Measurements from ENCODE around the gene MBNL2.
"Not testable (repeated sequence)": the region's sequence is repeated elsewhere in the genome, so short reads cannot be mapped to it uniquely, and the experiment has no call there.

MBNL2 gene, protein sequence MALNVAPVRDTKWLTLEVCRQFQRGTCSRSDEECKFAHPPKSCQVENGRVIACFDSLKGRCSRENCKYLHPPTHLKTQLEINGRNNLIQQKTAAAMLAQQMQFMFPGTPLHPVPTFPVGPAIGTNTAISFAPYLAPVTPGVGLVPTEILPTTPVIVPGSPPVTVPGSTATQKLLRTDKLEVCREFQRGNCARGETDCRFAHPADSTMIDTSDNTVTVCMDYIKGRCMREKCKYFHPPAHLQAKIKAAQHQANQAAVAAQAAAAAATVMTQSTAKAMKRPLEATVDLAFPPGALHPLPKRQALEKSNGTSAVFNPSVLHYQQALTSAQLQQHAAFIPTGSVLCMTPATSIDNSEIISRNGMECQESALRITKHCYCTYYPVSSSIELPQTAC

DNA sequence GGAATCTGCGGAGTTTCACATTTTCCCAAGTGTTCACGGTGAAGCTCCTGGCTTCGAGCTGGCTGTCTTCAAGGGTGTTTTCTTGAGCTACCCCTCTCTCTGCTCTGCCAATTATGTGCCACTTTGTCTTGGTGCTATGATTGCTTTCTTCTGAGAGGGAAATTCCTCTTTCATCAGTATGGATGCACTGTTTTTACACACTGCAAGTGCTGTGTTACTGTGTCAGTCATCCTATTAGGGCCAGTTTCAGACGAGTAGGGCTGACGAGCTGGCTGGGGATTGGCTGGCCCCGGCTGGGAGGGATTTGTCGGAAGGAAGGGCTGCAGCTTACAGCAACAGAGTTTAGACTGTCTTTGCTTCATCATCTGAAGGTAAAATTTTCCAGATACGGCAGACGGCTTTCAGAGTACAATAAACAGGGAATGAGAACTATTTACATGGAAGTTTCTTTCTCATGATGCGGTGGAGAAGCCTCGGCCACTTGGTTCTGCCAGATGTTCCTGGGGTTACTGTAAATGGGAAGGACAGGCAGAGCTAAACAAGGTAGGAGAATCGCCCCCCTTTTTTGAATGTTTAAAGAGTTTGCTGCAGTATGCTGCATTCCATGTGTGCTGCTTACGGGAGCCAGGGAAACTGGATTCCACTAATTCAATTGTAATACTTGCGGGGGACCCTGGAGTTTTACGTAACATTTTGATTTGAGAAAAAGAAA lies at the start of gene MBNL2:
Gene MBNL2 (plus strand): TSS at position 345 of the 712 bp plus-strand sequence. CDS start 53,903 bp downstream, outside the sequence.
- peak; percentile 80 for DNase-seq

DNA sequence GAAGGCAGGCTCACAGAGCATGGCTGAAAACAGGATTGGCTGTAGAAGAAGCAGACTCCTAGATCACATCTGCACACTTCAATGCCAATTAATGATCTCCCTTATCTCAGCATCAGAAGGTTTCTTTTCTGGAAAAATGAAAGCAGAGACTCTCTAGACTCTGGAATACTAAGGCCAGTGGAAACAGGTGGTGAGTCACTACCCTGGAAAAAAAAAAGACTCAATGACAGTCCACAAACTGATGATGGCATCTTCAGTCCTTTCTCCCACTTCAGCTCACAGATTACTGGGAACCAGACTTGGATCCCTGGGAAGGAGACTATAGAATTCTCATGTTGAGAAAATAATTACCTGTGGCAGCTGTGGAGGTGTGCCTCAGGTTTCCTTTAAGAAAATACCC lies 47.5 kb upstream of the MBNL2 start:
- no peak for DNase-seq

DNA sequence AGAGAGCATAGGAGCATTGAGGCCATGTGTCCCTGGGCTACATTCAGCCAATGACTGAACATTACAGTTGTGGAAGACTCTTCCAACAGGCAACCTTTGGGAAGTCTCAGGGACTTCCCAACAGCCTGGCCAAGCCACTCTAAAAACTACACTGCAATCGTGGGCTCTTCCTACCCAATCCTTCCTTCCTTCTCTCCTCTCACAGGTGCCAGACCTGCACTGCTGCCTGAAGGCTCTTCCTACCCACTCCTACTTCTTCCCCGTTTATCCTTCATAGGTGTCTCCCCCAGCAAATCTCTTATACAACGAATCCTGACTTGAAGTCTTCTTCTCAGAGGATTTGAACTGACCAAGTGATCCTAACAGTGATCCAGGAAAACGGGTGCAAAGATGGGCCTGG lies 47.1 kb upstream of the MBNL2 start:
- DNase-seq = no peak

DNA sequence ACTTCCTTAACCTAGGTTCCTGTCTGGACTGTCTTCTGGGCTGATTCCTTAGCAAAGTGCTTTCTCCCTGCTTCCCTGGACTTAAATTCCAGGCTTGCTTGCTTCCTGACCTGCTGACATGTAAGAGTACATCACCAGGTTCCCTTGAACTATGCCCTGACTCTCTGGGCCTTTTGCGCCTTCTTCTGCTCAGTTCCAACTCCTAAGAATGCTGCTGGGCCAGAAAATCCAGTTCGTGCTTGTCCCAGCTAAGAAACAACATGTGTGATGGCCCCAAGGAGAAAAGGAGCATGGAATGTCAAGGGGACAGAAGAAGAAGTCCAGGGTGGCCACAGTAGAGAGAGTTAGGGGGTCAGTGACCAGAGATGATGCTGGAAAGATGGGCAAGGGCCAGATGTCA lies 42.6 kb upstream of the MBNL2 start:
- no peak for DNase-seq

DNA sequence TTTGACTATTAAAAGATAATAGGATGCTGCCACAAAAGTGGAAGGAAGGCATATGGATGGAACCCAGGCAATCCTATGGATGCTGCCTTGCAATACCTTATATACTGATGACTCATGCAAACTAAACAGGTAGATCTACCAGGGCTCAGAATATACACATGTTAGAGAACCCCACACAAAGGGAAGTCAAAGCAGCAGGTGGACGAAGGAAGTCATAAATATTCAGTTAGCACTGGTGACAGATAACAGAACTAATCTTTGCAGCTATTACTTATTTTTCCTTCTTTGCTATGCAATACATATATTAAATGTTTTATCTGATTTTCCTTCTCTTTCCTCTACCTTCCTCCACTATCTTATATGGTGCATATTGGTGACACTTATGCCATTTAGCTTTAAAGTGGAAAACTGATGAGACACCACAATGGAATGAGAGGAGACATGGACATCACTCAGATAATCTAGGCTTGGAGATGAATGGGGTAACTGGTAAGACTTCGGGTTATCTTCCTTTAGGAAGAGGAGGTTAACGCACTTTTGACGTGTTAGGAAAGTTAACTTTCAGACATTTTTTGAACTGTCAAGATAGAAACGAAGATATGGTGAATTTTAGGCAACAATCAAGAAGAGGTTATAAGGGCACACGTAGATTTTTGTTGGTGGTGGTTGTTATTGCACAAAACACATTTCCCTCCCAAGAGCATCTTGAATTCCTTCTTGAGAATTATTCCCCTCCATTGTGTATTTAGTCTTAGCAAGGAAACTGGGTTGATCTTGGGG lies 39.8 kb upstream of the MBNL2 start:
- no peak for DNase-seq

DNA sequence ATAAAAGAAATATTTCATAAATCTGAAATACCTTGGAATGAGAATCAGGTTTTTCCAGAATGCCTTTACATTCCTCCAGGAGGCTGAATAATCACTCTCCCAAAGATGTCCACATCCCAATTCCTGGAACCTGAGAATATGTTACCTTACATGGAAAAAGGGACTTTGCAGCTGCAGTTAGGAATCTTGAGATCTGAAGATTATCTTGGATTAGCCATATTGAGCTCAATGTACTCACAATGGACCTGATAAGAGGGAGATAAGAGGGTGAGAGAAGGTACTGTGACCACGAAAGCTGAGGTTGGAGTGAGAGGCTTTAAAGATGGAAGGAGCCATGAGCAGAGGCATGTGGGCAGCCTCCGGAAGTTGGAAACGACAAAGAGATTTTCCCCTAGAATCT lies 36.8 kb upstream of the MBNL2 start:
- no peak for DNase-seq

DNA sequence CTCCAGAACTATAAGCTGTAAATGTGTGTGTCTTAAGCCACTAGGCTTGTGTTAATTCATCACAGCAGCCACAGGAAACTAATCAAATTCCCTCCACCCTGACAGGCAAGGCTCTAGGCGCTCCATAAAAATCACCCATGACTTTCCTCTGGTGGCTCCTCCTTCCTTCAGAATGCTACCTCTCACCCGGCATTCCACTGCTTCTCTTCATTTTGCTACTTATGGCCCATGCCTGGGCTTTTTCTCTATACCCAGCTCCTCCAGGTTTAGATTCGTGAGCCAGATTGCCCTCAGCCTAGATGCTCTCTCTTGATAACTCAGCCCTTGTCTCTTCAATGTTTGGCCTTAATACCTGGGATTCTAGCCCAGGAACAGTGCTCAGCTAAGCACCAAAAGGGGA lies 36.4 kb upstream of the MBNL2 start:
- no peak for DNase-seq

DNA sequence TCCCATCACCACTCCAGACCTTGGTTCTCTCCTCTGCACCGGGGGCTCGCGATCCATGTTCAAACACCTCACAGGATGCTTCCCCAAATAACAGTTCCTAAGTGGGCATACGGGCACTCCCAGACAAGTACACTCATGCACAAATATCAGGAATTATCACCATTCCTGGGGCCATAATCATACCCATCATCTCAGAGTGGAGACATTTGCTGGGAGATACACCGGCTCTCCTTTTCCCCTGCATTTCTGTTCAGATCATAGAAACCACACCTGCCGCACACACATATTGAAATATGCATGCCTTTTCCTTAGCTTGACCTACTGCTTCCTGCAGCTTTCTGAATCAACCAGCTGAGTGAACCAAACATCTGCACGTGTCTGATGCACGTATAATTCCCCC lies 33.9 kb upstream of the MBNL2 start:
- DNase-seq = no peak

DNA sequence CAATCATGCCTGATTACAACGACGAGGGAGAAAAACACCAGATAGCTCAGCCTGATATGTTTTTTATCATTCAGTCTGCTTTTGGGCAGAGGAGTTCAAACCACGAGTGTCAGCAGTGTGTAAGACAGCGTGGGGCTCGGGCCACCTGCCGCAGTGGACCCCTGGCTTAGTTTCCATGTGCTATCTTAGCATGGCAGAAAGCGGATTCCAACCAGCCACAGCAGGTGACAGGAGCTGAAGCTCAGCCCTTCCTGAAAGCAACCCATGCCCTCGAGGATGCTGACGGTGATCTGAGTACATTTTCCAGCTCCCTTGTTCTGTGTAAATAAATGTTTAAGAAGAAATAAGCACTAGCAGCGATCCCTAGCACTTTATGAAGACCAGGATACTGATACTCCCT lies 32.2 kb upstream of the MBNL2 start:
- no peak for DNase-seq

DNA sequence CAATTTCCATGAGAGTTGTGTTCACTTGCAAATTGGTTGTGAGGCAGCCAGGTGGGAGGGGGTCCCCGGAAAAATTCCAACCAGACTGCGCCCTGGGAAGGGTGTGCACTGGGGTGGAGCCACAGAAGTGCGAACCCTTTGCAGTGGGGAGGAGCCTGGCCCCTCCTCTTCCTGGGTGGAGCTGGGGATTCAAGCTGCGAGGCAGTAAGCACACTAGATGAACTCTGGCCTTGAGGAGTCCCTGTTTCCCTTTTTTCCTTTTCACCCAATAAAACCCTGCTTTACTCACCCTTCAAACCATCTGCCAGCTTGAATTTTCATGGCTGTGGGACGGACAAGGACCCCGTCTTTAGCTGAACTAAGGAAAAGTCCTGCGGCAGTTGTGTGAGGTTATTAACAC lies 31.0 kb upstream of the MBNL2 start:
- DNase-seq = no peak

DNA sequence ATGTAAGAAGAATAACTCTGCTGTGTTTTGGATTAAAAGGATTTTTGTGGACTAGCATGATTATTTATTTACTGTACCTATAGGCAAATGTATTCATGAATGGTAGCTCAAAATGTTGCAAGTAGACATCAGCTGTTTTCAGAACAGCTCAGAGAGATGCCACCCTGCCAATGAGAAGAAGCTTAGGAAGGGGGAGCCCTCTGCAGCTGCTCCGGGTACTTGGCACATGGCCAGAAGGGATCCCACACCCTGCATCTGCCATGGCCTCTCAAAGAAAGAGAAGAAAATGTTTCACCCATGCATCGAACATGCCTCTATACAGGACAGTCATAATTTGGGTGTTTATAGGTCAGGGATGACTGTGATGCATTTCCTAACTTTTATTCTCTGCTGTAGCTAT lies 30.5 kb upstream of the MBNL2 start:
- DNase-seq = no peak

DNA sequence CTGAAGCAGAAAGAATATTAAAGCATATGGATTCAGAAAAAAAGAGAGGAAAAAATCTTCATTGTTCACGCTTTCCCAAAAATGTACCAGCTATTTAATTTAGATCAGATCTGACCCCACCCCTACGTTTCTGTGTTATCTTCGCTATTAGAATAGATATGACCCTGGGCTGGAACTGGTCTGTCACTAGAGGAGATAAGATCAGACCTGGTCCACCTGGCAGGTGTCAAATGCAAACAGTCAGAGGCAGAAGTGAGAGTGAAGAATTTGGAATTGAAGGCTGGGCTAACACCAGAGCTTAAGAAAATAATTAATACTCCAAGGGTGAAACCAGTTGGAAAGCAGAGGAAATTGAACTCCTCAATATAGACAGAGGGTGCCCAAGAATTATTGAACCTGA lies 30.0 kb upstream of the MBNL2 start:
- no peak for DNase-seq

DNA sequence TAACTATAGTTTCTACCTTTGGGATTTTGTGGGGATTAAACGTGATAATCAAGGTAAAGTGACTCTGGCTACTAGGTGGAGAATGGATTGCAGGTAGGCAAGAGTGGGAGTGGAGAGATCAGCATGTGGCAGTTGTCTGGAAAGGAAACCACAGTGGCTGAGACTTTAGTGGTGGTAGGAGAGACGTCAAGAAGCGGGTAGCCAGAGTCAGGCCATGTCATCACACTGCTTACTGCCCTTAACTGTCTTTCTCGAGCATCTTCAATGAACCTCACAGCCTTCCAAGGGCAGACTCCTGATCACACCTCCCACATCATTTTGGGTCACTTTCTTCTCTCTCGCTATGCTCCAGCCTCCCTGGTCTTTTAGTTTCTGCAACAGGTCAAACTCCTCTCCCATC lies 28.6 kb upstream of the MBNL2 start:
- DNase-seq = no peak

DNA sequence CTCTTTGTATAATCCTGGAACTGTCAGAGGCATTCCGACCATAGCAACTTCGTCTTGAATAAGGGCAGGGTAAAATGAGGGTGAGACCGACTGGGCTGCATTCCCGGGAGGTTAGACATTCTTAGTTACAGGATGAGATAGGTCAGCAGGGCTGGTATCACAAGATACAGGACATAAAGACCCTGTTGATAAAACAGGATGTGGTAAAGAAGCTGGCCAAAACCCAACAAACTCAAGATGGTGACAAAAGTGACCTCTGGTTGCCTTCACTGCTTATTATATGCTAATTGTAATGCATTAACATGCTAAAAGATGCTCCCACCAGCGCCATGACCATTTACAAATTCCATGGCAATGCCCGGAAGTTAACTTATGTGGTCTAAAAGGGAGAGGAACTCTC lies 27.7 kb upstream of the MBNL2 start:
- DNase-seq = no peak

DNA sequence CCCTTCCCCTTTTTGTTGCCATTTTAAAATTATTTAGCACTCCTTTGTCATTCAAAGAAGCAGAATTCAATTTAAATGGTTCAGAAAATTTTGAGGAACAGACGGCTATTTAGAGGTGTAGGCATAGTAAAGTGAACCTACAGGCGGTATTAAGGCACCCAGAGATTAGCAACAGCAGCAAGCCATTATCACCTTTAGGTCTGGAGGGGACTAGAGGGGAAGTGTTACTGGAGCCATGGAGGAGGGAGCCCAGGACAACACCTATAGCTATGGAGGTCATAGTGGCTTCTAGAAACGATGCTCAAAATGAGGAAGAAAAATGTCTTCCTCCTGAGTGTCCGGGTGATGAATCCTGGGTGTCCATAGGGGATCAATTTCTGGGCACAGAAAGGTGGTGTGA lies 25.8 kb upstream of the MBNL2 start:
- DNase-seq = no peak

DNA sequence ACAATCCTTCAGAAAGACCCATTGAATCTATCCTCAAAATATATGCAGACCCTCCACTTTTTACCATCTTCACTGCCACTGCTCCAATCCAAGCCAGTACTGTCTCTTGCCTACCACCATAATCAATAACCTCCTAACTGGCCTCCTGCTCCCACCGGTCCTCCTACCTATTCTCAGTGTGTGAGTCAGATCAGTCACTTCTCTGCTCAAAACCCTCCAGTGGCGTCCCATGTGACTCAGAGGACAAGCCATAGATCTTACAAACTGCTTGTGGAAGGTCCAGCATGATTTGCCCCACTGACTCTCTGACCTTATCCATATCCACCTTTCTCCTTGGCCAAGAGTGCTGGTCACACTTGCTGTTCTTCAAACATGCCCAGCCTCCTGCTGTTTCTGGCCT lies 23.4 kb upstream of the MBNL2 start:
- no peak for DNase-seq

DNA sequence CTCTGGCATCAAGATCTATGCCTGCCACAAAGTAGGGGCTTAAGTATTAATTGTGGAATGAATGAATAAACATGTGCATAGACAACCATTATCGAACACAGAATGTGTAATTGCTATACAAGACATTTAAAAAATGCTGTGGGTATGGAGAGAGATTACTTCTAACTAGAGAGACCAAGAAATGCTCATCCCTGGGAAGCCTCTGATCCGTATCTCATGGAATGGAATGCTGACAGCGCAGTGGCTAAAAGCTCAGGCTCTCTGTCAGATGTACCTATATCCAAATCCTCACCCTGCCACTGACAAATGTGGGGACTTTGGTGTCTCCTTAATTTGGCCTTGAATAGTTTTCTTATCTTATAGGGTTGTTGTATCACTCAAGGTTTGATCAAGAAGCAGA lies 22.7 kb upstream of the MBNL2 start:
- no peak for DNase-seq

DNA sequence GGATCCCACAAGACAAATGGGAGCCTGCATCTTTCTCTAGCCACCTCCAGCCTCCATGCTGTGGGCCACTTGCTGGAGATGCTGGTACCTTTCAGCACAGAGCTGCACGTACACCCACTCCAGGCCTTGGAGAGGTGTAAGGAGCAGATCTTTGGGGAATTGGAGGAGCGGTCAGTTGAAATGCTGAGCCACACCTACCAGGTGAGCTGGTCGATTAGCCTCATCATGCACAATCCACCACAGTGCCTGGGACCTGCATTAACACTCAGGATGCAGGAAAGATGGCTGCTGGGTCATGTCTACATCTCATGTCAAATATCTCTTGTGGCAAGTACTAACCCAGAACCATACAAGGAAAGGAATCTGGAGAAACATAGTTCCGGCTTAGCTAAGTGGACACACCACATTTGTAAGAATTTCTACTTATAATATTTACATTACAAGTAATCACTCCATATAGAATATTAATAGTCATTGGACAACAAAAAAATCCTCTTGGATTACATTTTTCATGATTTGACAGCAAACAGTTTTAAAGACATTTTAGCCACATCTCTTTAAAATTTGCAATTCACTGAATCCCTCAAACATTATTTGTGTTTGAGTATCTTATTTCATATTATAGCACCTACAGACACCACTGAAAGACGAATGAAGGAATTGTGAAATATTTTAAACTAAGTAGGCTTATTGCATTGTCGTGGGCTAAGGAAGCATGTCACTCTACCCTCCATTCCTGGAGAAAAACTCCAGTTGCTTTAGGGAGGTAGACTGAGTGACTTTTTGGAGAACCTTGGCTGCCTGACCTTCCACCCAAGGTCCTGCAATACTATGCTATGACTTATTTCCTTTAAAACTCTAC lies 21.8 kb upstream of the MBNL2 start:
- no peak for DNase-seq

DNA sequence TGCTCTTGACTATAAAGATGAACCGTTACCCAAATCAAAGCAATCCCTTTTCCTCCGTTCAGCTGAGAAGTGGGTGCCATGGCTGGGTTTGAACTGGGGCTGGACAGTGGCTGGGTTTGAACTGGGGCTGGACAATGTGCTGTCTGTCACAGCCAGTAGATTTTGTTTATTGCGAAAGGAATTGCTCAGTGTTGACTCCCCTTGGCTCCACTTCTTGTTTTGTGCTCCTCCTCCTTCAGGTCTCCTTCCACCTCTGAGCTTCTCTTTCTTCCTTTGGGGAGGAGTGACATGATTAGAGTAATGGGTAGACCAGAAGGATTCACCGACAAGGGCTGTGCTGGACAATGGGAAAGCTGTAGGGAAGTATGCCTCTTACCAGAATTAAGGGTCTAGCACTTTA lies 19.4 kb upstream of the MBNL2 start:
- no peak for DNase-seq

DNA sequence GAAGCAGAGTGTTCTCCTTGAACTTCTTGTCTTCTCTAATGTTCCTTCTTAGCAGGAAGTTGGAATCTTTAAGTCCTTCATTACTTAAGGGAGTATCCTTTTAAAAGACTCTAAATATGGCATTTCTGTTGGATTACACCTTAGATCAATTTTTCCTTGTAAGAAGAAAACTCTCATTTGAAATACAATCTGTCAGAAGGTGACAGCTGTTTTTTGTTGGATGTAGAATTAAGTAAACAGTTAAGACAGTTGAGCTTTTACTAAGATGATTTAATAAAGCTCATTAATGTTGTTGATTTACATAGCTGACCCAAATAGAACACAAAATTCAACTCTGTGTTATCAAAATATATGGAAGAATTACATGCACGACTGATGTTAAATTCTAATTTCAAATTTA lies 16.7 kb upstream of the MBNL2 start:
- no peak for DNase-seq

DNA sequence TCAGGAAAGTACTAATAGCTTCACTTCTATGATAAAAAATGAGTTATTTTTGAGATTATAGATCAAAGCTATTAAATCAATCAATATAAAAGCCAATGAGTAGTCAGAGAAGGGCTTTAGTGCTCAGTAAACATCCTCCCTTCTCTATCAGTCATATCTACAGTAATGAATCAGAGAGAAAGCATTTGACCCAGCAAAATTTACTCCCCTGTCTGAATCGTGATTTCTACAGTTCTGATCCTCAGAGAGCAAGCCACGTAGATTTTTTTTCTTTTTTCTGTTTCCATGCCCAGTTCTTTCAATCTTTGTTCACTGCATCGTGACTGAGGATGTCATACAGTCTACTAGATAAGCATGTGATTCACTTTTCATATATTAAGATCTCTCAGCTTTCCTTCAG lies 16.2 kb upstream of the MBNL2 start:
- DNase-seq = no peak

DNA sequence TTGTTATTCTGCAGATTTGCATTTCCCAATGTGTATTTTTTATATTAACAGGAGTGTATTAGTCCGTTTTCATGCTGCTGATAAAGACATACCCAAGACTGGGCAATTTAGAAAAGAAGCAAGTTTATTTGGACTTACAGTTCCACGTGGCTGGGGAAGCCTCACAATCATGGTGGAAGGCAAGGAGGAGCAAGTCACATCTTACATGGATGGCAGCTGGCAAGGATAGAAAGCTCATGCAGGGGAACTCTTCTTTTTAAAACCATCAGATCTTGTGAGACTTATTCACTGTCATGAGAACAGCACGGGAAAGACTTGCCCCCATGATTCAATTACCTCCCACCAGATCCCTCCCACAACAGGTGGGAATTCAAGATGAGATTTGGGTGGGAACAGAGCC lies 14.9 kb upstream of the MBNL2 start:
- not testable (repeated sequence) for DNase-seq

DNA sequence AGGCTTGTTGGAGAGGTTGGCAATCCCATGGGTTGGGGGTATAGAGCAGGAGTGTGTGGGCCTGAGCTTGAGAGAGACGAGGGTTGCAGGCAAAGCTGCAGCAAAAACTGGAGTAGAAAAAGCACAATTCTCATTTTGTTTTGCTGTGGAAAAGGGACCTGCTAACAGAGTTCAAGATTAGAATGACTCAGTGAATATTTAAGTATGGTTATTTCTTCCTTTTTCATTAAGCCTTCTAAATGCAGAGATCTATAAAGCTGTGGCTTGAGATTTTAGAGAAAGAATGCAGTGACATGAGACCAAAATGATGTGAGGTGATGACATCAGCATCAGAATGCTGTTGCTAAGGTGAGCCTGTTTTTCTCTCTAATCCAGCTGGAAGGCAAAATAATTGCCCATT lies 10.8 kb upstream of the MBNL2 start:
- DNase-seq = no peak

All from activated CD8-positive, alpha-beta memory T cell treated with anti-CD3 and anti-CD28 coated beads, Interleukin-2, amount 50 U/mL, for 4 hours (primary cell).